RWPE2 (cell line): Measurements from ENCODE around the gene XCR1.

Experiments used
- ATAC-seq: fragments of 200-7000 bp; cut with Tn5 transposase; 3 replicates; pipeline ENCODE4 v1.9.1; 2021; ENCODE audit warnings: low read depth
- DNase-seq: peaks from one replicate; pipeline ENCODE4 v3.0.0-alpha.2; 2020; ENCODE audit warnings: low spot score
- H3K27ac ChIP-seq: fragments of 450-650 bp; 2 replicates; pipeline ENCODE4 v1.5.1; 2017; ENCODE audit warnings: mild to moderate bottlenecking; ENCODE audit not compliant: poor library complexity, severe bottlenecking
- H3K27me3 ChIP-seq: fragments of 250-450 bp; sonication (Bioruptor Pico); 2 replicates; pipeline ENCODE4 v1.5.1; 2021; ENCODE audit warnings: mild to moderate bottlenecking, moderate library complexity; ENCODE audit not compliant: insufficient read depth, poor library complexity, severe bottlenecking
- H3K36me3 ChIP-seq: fragments of 250-450 bp; sonication (Bioruptor Pico); 2 replicates; pipeline ENCODE4 v1.5.1; 2020; ENCODE audit warnings: low read depth, mild to moderate bottlenecking, moderate library complexity
- H3K4me1 ChIP-seq: fragments of 250-450 bp; sonication (Bioruptor Pico); 2 replicates; pipeline ENCODE4 v1.5.1; 2021; ENCODE audit warnings: mild to moderate bottlenecking, moderate library complexity; ENCODE audit not compliant: insufficient read depth, poor library complexity, severe bottlenecking
- H3K4me3 ChIP-seq: fragments of 250-450 bp; sonication (Bioruptor Pico); 2 replicates; pipeline ENCODE4 v1.5.1; 2021; ENCODE audit warnings: mild to moderate bottlenecking, moderate library complexity; ENCODE audit not compliant: severe bottlenecking
- H3K9me3 ChIP-seq: fragments of 250-450 bp; sonication (Bioruptor Pico); 2 replicates; pipeline ENCODE4 v1.5.1; 2021; ENCODE audit warnings: mild to moderate bottlenecking, moderate library complexity; ENCODE audit not compliant: severe bottlenecking
- TF ChIP-seq, protein P1 (sequence below): fragments of 450-650 bp; IDR thresholded peaks from one replicate; pipeline ENCODE4 v1.5.1; 2017; ENCODE audit warnings: mild to moderate bottlenecking, moderate library complexity; ENCODE audit not compliant: poor library complexity, severe bottlenecking

XCR1 gene

DNA sequence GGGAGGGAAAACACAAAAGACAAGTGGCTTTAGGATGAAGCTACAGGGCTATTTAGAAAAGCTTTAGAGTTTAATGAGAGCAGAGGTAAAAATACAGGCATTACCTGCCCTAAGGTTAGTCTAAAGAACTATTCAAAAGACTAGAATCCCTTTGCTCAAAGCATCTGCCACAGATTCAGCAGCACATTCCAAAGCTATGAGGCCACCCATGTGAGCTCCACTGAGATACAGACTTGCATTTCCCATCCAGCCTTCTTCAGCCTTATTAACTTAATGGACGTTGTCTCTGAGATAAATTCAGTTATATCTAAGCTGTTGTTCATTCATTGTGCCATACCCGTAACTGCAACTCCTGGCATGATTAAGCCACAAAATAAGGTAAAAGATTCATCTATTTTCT lies 58.6 kb downstream of the XCR1 start:
- H3K4me1 ChIP-seq = peaks cover 11% of the 10 kb centered on the region
- TF ChIP-seq, protein P1, sequence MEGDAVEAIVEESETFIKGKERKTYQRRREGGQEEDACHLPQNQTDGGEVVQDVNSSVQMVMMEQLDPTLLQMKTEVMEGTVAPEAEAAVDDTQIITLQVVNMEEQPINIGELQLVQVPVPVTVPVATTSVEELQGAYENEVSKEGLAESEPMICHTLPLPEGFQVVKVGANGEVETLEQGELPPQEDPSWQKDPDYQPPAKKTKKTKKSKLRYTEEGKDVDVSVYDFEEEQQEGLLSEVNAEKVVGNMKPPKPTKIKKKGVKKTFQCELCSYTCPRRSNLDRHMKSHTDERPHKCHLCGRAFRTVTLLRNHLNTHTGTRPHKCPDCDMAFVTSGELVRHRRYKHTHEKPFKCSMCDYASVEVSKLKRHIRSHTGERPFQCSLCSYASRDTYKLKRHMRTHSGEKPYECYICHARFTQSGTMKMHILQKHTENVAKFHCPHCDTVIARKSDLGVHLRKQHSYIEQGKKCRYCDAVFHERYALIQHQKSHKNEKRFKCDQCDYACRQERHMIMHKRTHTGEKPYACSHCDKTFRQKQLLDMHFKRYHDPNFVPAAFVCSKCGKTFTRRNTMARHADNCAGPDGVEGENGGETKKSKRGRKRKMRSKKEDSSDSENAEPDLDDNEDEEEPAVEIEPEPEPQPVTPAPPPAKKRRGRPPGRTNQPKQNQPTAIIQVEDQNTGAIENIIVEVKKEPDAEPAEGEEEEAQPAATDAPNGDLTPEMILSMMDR = no peak
- H3K36me3 ChIP-seq = peaks cover 61% of the 10 kb centered on the region
- H3K9me3 ChIP-seq = no peaks in the 10 kb centered on the region
- H3K4me3 ChIP-seq = no peak overlapping the region
- DNase-seq (no peak), ATAC-seq (no peak)
- no peaks in the 10 kb centered on the region for H3K27me3 ChIP-seq
- H3K27ac ChIP-seq = no peak overlapping the region

DNA sequence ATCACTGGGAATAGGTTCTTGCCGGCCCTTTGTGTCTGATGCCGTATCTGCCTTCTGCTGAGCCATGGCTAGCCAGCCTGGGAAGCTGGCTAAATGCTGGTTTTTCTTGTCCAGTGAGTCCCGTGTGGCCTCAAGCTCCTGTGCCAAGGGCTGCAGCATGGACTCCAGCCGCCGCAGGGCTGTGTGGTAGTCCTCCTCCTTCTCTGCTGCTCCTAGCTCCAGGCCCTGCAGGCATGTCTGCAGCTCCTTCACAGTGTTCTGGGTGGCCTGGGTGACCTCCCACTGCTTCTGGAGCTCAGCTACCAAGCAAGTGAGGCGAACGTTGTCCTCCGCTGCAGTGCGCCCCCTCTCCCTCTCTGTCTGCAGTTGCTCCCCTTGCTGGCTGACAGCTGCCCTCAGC lies 59.1 kb downstream of the XCR1 start:
- TF ChIP-seq, protein P1 = no peak
- Histone ChIP-seq H3K36me3 (peaks cover 55% of the 10 kb centered on the region), H3K4me3 (no peak overlapping the region), H3K4me1 (peaks cover 7% of the 10 kb centered on the region), H3K9me3 (no peaks in the 10 kb centered on the region), H3K27me3 (no peaks in the 10 kb centered on the region), H3K27ac (no peak overlapping the region)
- ATAC-seq (no peak), DNase-seq (no peak)

DNA sequence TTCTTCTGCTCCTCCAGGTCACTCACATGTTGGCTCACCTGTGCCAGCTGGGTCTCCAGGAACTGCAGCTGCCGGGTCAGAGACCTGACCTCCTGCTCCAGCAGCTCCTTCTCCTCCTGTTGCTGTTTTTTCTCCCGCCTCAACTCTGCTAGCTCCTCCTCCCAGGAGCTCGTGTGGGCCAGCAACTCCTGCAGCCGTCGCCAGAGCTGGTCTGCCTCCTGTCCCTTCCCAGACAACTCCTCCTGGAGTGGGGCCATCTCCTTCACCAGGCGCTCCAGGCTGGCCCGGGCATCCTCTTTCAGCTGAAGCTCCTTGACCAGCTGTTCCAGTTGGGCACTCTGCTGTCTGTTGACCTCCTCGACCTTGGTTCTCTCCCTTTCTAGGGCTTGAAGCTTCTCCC lies 59.6 kb downstream of the XCR1 start:
- H3K27me3 ChIP-seq = no peaks in the 10 kb centered on the region
- H3K9me3 ChIP-seq = no peaks in the 10 kb centered on the region
- H3K36me3 ChIP-seq = peaks cover 53% of the 10 kb centered on the region
- H3K4me1 ChIP-seq = peaks cover 4% of the 10 kb centered on the region
- no peak for ATAC-seq
- no peak for DNase-seq
- TF ChIP-seq, protein P1 = no peak
- H3K27ac ChIP-seq = no peak overlapping the region
- H3K4me3 ChIP-seq = no peak overlapping the region
